ENCODE results near the gene PDE4B.

- TF ChIP-seq CTCF (IDR thresholded peaks at IDR 0.05), result no peak
- no peak for TF ChIP-seq EP300 (IDR thresholded peaks at IDR 0.05)
- no peak for TF ChIP-seq POLR2A (IDR thresholded peaks at IDR 0.05)
Observed at GRCh38 chr1:66022904-66023620, 230.4 kb downstream of the PDE4B start.
